Ovary (tissue), 3 donors: ENCODE data around the gene SH3GL3.

Experiments used
- EP300 ChIP-seq: sonication (generic); formaldehyde crosslinking; IDR thresholded peaks from one replicate; pipeline ENCODE4 v1.6.1; 2017; ENCODE audit warnings: antibody characterized with exemption
- POLR2A ChIP-seq: fragments of 450-650 bp; IDR thresholded peaks from one replicate; pipeline ENCODE4 v1.6.1; 2017; ENCODE audit warnings: antibody characterized with exemption, mild to moderate bottlenecking, moderate library complexity
- TF ChIP-seq, protein P1 (sequence below), 3 donors: fragments of 450-650 bp in 2 of 3; fragments of 200-600 bp in 1 of 3; IDR thresholded peaks; one replicate each; pipeline versions ENCODE4 v1.5.1 to v1.8.0; 2016 to 2022; ENCODE audit warnings: antibody characterized with exemption in 3 of 3, mild to moderate bottlenecking in 1 of 3
- donor health status: DM: no; HTN: no; CAD: no.

DNA sequence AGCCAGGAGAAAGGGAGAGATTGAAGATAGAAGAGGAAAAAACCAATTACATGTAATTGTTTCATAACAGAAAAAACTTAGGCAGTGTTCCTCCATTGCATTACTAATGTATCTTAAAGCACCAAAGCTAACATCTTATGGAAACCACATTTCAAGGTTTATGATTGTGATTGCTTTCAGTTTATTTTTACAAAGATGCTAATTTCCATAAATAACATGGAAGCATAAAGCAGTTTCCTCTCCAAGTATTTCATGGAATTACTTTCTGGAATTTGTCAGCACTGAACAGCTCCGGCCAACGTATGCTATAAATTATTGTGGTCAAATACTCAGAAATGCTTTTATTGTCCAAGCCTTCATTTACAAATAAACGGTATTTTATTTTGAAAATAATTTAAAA lies 218.3 kb downstream of the SH3GL3 start:
- TF ChIP-seq POLR2A: no peak
- TF ChIP-seq, protein P1, sequence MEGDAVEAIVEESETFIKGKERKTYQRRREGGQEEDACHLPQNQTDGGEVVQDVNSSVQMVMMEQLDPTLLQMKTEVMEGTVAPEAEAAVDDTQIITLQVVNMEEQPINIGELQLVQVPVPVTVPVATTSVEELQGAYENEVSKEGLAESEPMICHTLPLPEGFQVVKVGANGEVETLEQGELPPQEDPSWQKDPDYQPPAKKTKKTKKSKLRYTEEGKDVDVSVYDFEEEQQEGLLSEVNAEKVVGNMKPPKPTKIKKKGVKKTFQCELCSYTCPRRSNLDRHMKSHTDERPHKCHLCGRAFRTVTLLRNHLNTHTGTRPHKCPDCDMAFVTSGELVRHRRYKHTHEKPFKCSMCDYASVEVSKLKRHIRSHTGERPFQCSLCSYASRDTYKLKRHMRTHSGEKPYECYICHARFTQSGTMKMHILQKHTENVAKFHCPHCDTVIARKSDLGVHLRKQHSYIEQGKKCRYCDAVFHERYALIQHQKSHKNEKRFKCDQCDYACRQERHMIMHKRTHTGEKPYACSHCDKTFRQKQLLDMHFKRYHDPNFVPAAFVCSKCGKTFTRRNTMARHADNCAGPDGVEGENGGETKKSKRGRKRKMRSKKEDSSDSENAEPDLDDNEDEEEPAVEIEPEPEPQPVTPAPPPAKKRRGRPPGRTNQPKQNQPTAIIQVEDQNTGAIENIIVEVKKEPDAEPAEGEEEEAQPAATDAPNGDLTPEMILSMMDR (IDR thresholded peaks at IDR 0.05): no peak
- TF ChIP-seq EP300: no peak
